Effector CD4-positive, alpha-beta T cell (primary cell): ENCODE results near the gene RBFOX2.
"Not testable (repeated sequence)": the region's sequence is repeated elsewhere in the genome, so short reads cannot be mapped to it uniquely, and the experiment has no call there.

Source experiments
- DNase-seq: peaks from one replicate; pipeline ENCODE4 v3.0.0-alpha.2; 2020

The RBFOX2 gene

GRCh38 chr22:35728639-35729308, 299.9 kb downstream of the RBFOX2 start:
- no peak for DNase-seq

- DNase-seq: no peak
Observed at GRCh38 chr22:35727436-35727835, 301.2 kb downstream of the RBFOX2 start.

DNA sequence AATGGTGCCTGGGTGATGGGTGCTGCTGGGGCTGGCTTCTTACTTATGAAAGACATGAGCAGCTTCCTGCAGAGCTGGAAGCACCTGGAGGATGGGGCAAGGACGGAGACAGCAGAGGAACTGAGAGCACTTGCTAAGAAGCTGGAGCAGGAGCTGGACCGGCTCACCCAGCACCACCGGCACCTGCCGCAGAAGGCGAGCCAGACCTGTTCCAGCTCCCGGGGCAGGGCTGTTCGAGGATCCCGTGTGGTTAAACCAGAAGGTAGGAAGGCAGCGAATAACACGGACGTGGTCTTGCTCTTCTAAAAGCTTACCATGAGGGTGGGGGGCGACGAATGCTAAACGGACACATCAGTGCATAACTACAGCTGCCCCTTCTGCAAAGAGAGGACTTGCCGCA, 301.7 kb downstream of the RBFOX2 start:
- no peak for DNase-seq

DNA sequence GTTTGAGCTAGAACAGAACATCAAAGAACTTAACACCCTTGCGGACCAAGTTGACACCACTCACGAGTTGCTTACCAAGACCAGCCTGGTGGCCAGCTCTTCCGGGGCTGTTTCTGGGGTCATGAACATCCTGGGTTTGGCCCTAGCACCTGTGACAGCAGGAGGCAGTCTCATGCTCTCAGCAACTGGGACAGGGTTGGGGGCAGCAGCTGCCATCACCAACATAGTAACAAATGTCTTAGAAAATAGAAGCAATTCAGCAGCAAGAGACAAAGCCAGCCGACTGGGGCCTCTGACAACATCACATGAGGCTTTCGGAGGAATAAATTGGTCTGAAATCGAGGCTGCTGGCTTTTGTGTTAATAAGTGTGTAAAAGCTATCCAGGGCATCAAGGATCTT, 302.2 kb downstream of the RBFOX2 start:
- DNase-seq: no peak

- DNase-seq: no peak
Observed at GRCh38 chr22:35725521-35725920, 303.1 kb downstream of the RBFOX2 start.

DNA sequence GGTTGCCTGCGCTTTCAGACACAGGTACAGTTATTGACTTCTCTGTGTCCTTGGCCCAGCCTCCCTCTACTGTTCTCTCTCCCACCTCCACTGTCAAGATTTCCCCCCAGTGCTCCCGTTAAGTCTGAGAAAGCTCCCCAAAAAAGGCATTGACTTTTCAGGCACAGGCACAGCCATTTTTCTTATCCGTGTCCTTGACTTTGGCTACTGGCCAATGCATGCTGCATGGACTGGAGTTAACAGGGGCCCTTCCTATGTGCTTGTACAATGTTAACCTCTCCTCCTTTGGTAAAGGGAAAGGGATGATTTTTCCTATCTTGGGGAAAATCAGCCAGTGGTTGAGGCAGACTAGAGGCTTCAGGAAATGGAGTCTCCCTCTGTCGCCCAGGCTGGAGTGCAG, 306.7 kb downstream of the RBFOX2 start:
- no peak for DNase-seq

DNA sequence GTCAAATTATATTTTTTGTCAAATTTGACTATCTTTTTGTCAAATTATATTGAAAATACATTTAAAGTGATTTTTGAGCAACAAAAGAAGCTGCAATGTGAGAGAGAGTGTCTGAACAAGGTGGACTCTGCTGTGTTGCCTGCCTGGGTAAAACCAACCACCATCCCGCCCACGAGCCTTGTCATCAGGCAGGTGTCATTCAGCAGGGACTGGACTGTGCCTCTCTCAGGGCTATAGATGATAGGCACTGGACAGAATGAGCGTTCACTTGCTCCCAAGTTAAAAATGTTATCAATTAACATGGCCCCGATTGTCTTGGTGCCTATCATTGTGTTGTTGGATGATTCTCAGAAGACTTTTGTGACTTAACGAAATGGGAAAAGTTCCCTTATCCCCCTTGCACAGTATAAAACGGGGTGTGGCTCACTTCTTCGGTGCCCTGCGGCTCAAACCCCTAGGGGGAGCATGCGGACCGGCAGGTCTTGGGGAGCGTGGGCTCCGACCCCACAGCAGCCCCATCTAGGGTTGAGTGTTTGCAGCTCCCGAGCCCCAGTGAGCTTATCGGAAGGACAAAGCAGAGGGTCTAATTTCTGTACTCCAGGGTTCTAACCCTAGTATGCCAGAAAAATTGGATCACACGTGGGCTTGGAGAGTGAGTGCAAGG, 309.3 kb downstream of the RBFOX2 start:
- DNase-seq: no peak

- DNase-seq: no peak
Observed at GRCh38 chr22:35717572-35717971, 311.1 kb downstream of the RBFOX2 start, which contains the start of gene APOL5. APOL5 (plus strand) TSS chr22:35717872; CDS start chr22:35717872, 0 bp downstream.

DNA sequence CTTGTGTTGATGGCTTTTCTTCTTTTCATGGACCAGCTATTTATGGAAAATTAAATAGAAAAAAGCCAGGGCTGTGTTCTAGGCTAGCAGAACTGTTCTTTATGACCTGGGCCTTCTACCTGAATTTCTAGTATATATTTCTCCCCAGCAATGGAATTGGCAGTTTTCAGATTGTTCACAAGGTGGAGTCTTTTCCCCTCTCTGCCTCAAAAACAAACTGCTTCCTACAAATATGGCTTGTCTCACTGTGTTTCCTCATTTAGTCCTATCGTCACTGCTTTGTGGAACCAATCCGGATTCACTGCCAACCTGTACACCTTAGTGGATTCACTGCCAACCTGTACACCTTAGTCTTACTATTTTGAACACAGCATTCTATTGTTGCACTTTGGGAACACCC, 316.0 kb downstream of the RBFOX2 start:
- no peak for DNase-seq

DNA sequence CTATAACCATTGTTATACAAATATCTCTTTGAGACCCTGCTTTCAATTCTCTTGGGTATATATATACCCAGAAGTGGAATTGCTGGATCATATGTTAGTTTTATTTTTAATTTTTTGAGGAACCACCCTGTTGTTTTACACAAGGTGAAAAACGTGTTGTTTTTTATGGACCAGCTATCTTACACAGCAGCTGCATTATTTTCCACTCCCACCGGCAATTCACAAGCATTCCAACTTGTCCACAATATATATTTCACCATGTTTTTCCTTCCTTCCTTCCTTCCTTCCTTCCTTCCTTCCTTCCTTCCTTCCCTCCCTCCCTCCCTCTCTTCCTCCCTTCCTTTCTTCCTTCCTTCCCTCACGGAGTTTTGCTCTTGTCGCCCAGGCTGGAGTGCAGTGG, 317.3 kb downstream of the RBFOX2 start:
- DNase-seq: no peak

GRCh38 chr22:35708917-35709316, 319.7 kb downstream of the RBFOX2 start:
- no peak for DNase-seq

DNA sequence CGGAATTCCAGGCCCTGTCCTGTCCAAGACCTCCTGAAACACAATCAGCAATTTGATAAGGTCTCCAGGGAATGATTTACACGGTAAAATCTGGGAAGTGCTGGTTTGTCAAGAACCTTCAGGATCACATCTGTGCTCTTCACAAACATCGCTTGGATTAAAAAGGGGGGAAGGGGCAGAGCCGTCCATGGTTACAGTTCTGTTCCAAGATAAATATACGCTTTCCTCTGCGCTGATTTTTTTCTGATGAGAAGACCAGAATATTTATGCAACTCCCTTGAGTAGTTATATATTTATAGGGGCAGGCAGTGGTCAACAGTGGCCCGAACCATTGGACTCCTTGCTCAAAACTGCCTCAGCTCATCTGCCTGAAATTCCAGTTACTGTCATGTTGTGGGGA, 320.2 kb downstream of the RBFOX2 start:
- no peak for DNase-seq

DNA sequence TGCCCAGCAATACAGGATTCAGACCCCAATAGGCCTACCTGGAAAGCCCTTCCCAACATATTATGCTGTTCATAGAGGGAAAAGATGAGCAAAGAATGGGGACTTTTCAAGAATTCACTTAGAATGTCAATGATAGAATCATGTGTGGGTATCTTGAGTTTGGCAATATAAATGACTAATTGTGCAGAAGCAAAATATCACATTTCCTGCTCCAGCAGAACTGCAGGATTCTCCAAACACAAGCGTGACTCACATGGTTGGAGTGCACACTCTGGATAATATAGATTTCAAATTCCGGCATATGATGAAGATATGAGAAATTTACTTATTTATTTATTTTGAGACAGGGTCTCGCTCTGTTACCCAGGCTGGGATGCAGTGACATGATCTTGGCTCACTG, 323.5 kb downstream of the RBFOX2 start:
- no peak for DNase-seq

GRCh38 chr22:35703861-35704584, 324.6 kb downstream of the RBFOX2 start:
- DNase-seq: no peak

GRCh38 chr22:35699852-35700251, 328.8 kb downstream of the RBFOX2 start:
- not testable (repeated sequence) for DNase-seq

- no peak for DNase-seq
Observed at GRCh38 chr22:35697142-35697541, 331.5 kb downstream of the RBFOX2 start.

DNA sequence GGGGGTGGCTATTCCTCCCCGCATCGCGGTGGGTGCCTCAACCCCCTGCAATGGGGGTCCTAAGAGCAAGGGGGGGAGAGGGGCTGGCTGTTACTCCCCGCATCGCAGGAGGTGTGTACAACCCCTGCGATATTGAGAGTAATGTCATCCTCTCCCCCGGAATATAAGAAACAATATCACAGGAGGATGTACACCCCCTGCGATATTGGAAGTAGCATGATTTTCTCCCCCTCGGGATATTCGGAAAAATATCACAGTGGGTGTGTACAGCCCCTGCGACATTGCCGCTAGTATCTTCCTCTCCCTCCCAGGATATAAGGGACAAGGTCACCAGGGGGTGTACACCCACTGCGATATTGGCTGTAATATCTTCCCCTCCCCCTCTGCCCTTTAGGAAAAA, 333.4 kb downstream of the RBFOX2 start:
- no peak for DNase-seq

- DNase-seq: no peak
Observed at GRCh38 chr22:35690001-35690400, 338.6 kb downstream of the RBFOX2 start.

DNA sequence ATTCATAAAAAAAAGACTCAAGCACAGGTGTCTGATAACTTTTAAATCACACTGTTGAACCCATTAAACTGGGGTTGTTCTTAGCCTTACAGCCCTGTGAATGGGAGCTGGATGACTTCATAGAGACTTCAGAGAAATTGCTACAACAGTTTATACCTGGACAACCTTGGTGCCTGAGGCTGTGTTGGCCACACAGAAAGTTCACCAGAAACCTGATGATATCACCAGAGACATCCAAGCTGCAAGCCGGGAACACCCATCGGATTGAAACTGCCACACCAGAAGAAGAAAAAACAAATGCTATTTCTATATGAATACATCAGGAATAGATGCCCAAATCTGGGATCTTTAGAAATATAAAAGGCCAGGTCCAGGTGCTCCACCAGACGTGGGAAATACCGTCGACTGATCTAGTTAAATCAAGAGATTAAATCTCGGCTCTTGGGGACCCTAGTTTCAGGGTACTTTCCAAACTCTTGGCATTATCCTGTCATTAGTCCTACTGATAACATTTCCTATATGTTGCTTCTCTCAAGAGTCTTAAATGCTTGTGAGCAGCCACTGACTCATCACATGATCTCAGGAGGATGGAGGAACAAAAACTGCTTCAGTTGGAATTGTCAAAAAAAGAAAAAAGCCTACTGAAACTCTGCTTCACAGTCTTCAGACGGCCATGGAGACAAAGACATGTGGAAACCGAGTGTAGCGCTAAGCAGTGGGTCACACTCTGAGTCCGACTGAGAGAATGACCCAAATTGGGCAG, 339.5 kb downstream of the RBFOX2 start:
- DNase-seq: no peak
